Breast epithelium (tissue), 3 donors: ENCODE data around the gene ORC6.

Experiments
- POLR2A ChIP-seq: fragments of 450-650 bp; IDR thresholded peaks from one replicate; pipeline ENCODE4 v1.6.1; 2016; ENCODE audit warnings: antibody characterized with exemption, mild to moderate bottlenecking, moderate library complexity
- POLR2AphosphoS5 ChIP-seq, 3 donors: sonication (generic); formaldehyde crosslinking; IDR thresholded peaks; one replicate each; pipeline ENCODE4 v1.6.1; 2017; ENCODE audit warnings: antibody characterized with exemption in 3 of 3
- TF ChIP-seq, protein P1 (sequence below), 3 donors: fragments of 450-650 bp; IDR thresholded peaks; one replicate each; pipeline ENCODE4 v1.5.1; 2016 to 2017; ENCODE audit warnings: antibody characterized with exemption in 3 of 3, mild to moderate bottlenecking in 3 of 3, moderate library complexity in 3 of 3

DNA sequence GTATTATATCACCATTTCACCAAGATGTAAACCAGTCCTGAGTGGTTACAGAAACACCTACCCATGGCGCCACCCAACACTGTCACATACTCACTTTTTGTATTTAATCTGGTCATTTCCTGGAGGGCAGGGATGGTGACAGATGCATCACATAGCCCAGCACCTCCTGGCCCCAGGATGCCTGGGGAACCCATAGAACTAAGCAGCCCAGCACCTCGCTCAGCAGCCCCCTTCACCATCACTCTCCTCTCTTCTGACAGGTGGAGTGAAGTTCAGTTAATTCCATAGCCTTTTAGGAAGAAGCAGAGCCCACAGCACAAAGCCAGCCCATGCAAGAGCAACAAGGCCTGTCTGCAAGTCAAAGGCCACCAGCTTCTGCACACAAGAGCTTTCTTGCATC is 31.2 kb downstream of the ORC6 start:
- TF ChIP-seq POLR2A = no peak
- TF ChIP-seq POLR2AphosphoS5 (IDR thresholded peaks at IDR 0.05) = no peak
- TF ChIP-seq, protein P1, sequence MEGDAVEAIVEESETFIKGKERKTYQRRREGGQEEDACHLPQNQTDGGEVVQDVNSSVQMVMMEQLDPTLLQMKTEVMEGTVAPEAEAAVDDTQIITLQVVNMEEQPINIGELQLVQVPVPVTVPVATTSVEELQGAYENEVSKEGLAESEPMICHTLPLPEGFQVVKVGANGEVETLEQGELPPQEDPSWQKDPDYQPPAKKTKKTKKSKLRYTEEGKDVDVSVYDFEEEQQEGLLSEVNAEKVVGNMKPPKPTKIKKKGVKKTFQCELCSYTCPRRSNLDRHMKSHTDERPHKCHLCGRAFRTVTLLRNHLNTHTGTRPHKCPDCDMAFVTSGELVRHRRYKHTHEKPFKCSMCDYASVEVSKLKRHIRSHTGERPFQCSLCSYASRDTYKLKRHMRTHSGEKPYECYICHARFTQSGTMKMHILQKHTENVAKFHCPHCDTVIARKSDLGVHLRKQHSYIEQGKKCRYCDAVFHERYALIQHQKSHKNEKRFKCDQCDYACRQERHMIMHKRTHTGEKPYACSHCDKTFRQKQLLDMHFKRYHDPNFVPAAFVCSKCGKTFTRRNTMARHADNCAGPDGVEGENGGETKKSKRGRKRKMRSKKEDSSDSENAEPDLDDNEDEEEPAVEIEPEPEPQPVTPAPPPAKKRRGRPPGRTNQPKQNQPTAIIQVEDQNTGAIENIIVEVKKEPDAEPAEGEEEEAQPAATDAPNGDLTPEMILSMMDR (IDR thresholded peaks at IDR 0.05) = no peak
